ENCODE measurements around the gene OR2F1.
"Not testable (repeated sequence)": the region's sequence is repeated elsewhere in the genome, so short reads cannot be mapped to it uniquely, and the experiment has no call there.

OR2F1 gene

DNA sequence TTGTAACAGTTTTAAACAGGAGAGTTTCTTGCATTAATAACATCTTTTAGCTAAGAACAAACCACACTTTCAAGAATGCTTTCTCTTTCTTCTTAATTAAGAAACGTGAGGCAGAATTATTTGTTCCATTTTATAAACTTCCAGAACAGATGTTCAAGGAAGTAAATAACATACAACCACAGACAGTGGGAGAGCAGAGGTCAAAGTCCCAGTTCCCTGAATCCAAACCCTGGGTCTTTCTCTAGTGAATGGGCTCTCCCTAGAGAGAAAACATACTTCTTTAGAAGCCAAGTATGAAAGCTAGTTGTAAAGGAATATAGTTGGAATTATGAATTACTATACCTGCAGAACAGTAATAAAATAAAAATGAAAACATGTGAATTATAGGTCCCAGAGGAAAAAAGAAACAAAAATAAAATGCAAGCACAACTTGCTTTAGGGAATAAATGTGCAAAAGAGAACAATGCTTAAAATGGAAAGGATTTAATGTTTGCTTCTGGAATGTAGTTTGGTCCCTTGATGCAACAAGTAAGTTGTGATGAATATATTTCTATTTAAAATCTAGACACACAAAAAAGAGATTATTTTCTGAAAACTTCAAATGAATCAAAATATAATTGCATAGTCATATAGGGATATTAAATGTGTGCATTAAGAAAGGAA lies 51.5 kb downstream of the OR2F1 start:
- in situ Hi-C loops (cut with HindIII; ENCODE audit: low sequenced_read_pairs): no loop called here

- in situ Hi-C loops (cut with HindIII; ENCODE audit: low sequenced_read_pairs): no loop called here
Observed at GRCh38 chr7:144006692-144007042, 52.0 kb downstream of the OR2F1 start.

DNA sequence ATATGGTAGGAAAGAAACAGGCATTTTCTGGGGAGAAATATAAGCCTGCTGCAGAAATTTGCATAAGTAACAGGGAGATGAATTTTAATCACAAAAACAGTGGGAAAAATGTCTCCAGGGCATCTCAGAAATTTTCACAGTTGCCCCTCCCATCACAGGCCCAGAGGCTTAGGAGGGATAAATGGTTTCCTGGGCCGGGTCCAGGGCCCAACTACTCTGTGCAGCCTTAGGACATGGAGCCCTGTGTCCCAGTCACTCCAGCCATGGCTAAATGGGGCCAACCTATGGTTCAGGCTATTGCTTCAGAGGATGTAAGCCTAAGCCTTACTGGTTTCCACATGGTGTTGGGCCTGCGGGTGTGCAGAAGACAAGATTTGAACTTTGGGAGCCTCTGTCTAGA lies 54.7 kb downstream of the OR2F1 start:
- in situ Hi-C loops (cut with HindIII; ENCODE audit: low sequenced_read_pairs): no loop called here

DNA sequence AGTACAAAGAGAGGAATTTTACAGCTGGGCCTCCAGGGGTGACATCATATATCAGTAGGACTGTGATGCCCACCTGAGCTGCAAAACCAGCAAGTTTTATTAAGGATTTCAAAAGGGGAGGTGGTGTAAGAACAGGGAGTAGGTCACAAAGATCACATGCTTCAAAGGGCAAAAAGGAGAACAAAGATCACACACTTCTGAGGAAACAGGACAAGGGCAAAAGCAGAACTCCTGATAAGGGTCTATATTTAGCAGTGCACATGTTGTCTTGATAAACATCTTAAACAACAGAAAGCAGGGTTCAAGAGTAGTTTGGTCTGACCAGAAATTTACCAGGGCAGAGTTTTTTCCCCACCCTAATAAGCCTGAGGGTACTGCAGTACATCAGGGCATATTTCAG lies 55.4 kb downstream of the OR2F1 start:
- in situ Hi-C loops (cut with HindIII; ENCODE audit: low sequenced_read_pairs): not testable (repeated sequence)

- in situ Hi-C loops (cut with HindIII; ENCODE audit: low sequenced_read_pairs): not testable (repeated sequence)
Observed at GRCh38 chr7:144010821-144011220, 56.2 kb downstream of the OR2F1 start.

DNA sequence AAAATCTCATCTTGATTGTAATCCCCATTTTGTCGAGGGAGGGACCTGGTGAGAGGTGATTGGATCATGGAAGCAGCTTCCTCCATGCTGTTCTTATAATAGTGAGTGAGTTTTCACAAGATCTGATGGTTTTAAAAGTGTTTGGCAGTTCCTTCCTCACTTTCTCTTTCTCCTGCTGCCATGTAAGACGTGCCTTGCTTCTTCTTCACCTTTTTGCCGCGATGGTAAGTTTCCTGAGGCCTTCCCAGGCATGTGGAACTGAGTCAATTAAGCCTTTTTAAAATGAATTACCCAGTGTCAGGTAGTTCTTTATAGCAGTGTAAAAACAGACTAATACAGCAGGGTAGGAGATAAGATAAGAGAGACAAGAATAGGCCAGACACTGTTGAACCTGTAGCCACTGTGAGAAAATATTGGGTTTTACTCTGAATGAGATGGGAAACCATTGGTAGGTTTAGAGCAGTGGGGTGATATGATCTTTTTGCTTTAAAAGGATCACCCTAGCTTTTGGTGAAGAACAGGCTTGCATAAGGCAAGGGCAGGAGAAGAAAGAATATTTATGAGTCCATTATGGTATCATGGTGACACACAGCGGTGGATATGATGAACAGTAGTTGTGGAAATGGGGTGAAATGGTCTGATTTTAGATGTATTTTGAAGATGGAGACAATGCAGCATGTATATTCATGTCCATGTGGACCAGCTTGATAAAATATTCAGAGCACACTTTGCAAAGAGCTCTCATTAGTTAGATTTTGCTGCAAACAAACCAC lies 57.0 kb downstream of the OR2F1 start:
- in situ Hi-C loops (cut with HindIII; ENCODE audit: low sequenced_read_pairs): no loop called here
